GM19455 (cell line): ENCODE data around the gene DIRAS1.

Experiments
- ATAC-seq: cut with Tn5 transposase; IDR thresholded peaks from one replicate; pipeline ENCODE4 v1.9.1; 2021; ENCODE audit not compliant: unreplicated experiment

DIRAS1 gene

DNA sequence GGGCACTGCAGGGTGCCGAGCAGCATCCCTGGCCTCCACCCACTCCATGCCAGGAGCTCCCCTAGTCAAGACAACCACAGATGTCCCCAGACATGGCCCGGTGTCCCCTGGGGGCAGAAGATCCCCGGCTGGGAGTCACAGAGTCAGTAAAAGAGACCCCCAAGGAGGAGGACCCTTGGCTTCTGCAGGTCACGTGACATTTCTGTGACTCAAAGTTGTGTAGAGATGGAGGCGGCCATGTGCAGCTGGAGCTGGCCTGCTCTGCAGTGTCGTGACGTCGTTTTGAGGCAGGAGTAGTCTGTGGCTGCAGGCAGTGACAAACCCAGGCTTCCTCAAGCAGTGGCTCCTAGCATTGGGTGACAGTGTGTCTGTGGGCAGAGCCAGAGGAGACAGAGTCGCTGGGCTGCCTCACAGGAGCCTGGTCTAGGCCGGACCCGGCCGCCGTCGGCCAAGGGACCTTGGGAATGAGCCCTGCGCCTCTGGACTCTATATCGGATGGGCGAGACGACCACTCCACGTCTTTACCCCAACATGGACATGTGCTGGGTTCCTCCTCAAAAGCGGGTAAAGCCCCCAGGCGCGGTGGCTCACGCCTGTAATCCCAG, 7.7 kb upstream of the DIRAS1 start:
- ATAC-seq: no peak

DNA sequence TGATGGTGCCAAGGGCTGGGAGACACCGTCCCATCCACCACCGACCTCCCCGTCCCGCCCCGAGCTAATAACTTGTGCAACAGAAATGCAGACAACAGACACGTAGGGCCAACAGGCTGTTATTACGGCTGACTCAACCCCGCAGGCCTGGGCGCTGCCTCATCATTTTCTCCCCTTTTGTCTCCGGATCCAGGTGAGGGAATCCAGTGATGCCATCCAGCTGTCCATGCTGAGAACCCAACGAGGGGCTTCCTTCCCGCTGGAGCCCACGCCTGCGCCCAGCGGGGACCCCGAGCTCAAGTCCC, 6.4 kb upstream of the DIRAS1 start:
- no peak for ATAC-seq

- no peak for ATAC-seq
Observed at GRCh38 chr19:2726904-2727639, 5.9 kb upstream of the DIRAS1 start.

DNA sequence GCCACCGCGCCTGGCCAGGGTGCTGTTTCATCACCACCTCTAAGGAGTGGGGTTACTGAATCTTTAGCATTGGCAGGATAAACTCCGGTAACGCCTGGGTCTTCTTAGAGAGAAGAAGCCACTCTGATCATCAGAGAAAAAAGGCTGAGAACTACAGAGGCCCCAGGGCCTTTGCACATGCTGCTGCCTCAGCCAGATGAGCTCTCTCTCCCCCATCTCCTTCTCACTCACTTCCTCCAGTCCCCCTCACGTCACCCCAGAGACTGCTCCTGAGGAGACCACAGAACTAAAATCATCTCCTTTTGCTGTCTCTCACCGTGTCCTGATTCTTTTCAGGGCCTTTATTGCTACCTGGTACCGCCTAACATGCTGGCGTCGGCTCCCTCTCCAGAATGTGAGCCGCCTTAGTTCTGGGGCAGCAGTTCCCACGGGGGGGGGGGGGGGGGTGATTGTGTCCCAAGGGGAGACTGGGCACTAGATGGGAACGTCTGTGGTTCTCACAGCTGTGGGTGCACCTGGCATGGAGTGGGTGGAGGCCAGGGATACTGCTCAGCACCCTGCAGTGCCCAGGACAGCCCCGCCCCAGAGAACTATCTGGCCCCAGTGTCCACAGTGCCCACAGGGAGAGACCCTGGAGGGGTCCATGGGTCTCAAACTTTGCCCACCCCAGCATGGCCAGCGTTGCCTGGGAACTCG, 5.1 kb upstream of the DIRAS1 start:
- no peak for ATAC-seq

DNA sequence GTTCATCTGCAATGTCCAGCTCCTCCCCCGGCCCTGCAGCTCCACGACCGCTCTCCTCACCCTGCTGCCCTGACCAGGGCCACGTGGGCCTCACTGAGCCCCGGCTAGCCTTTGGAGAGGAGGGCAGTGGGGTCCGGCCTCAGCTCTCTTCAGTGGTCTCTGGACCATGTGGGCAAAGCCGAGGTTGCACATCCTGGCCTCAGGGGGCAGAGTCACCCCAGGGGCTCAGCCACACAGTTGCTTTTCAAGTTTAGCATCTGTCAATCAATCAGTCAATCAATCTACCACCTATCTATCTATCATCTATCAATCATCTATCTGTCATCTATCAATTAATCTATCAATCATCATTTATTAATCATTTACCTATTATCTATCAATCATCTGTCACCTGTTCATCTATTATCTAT, 3.0 kb upstream of the DIRAS1 start:
- no peak for ATAC-seq

- ATAC-seq: no peak
Observed at GRCh38 chr19:2723747-2724146, 2.6 kb upstream of the DIRAS1 start.

GRCh38 chr19:2723345-2723715, 2.2 kb upstream of the DIRAS1 start:
- ATAC-seq: no peak

- no peak for ATAC-seq
Observed at GRCh38 chr19:2722541-2723344, 1.6 kb upstream of the DIRAS1 start.

- no peak for ATAC-seq
Observed at GRCh38 chr19:2721570-2722540, 683 bp upstream of the DIRAS1 start.

GRCh38 chr19:2719920-2720776, 1.0 kb downstream of the DIRAS1 start:
- ATAC-seq: no peak

- no peak for ATAC-seq
Observed at GRCh38 chr19:2719232-2719735, 1.9 kb downstream of the DIRAS1 start.

GRCh38 chr19:2717638-2718541, 3.3 kb downstream of the DIRAS1 start:
- ATAC-seq: no peak

DNA sequence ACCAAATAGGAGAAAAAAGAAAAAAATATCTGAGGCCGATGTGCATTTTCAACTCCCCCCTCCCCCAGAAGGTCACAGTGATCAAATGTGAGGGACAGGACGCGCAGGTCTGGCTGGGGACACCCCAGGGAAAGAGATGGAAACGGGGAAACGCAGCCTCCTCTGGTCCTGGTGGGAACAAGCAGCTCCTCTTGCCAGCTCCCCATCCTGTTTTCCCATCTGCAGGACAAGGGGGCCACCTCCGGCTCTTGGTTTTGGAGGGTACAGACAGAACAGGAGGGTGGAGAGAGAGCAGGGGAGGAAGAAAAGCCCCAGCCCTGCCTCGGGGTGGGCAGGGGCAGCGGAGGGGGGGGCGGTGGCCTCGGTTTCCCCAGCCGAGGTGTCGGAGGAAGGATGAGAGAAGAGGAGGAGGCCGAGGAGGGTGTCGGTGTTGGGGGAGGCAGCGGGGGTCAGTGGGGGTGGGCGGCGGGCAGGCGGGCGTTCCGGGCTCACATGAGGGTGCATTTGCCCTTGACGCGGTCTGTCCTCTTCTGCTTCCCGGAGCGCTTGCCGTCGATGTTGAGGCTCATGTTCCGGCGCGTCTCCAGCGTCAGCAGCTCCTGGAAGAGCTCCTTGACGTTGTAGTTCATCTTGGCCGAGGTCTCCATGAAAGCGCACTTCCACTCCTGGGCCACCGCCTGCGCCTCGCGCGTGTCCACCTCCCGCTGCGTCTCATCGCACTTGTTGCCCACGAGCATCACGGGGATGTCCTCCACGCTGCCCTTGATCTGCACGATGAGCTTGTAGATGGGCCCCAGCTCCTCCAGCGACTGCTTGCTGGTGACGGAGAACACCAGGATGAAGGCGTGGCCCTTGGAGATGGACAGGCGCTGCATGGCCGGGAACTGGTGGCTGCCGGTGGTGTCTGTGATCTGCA, 4.2 kb downstream of the DIRAS1 start:
- ATAC-seq: no peak

- no peak for ATAC-seq
Observed at GRCh38 chr19:2716275-2716650, 4.9 kb downstream of the DIRAS1 start.

GRCh38 chr19:2715470-2716274, 5.5 kb downstream of the DIRAS1 start:
- ATAC-seq: no peak

GRCh38 chr19:2714531-2715269, 6.5 kb downstream of the DIRAS1 start:
- ATAC-seq: no peak
